ENCODE results near the gene VAMP3.

VAMP3 gene

GRCh38 chr1:7821282-7821681 lies 50.2 kb downstream of the VAMP3 start:
- DNase-seq: no peak

- no peak for DNase-seq
Observed at GRCh38 chr1:7824701-7825100, 53.6 kb downstream of the VAMP3 start.

- DNase-seq: no peak
Observed at GRCh38 chr1:7826363-7826762, 55.3 kb downstream of the VAMP3 start.

GRCh38 chr1:7827126-7827955 lies 56.2 kb downstream of the VAMP3 start:
- DNase-seq: peak; percentile 3
